Measurements from ENCODE around the gene ZKSCAN4.

DNA sequence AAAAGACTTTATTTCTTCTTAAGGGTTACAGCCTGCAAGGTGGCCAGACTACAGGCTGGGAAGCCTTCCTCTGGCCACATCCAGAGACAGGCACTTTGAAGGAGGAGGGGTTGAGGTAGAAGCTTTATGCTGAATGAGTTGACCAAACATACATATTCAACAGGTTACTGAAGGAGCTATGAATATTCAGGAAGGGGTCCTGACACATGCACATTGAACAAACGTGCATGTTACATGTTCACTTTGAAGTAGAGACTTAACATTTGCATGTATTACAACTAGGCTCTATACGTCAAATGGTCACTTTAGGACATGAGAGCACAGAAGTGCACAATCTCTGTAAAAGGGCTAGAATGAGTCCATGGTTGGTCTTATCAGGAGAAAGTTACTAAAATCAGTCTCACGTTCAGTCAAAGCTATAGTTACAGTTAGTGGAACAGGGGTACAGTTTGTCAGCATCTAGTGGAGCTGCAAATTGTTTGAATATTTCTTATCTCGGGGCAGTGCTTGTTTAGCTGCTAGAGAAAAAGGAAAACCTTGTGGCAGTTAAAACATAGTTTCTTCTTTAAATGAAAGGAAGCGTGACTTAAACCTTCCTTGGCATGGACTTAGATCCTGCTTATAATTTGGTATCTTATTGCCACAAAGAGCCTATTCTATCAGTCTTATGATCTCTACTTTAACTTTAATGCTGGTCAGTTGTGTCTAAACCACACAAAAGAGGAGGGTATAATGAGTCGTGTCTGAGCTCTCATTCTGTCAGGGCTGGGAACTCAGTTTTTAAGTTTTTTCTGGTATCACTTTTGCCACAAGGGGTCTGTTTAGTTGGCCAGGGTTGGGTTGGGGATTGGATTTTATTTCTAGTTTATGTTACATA lies 31.6 kb downstream of the ZKSCAN4 start:
- TF ChIP-seq, protein P1, sequence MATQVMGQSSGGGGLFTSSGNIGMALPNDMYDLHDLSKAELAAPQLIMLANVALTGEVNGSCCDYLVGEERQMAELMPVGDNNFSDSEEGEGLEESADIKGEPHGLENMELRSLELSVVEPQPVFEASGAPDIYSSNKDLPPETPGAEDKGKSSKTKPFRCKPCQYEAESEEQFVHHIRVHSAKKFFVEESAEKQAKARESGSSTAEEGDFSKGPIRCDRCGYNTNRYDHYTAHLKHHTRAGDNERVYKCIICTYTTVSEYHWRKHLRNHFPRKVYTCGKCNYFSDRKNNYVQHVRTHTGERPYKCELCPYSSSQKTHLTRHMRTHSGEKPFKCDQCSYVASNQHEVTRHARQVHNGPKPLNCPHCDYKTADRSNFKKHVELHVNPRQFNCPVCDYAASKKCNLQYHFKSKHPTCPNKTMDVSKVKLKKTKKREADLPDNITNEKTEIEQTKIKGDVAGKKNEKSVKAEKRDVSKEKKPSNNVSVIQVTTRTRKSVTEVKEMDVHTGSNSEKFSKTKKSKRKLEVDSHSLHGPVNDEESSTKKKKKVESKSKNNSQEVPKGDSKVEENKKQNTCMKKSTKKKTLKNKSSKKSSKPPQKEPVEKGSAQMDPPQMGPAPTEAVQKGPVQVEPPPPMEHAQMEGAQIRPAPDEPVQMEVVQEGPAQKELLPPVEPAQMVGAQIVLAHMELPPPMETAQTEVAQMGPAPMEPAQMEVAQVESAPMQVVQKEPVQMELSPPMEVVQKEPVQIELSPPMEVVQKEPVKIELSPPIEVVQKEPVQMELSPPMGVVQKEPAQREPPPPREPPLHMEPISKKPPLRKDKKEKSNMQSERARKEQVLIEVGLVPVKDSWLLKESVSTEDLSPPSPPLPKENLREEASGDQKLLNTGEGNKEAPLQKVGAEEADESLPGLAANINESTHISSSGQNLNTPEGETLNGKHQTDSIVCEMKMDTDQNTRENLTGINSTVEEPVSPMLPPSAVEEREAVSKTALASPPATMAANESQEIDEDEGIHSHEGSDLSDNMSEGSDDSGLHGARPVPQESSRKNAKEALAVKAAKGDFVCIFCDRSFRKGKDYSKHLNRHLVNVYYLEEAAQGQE (IDR thresholded peaks at IDR 0.05; ENCODE audit: low read depth), result no peak
- TF ChIP-seq TAF1 (IDR thresholded peaks at IDR 0.05; ENCODE audit: low read depth) (no peak), RAD21 (IDR thresholded peaks at IDR 0.05; ENCODE audit: low read depth) (no peak), TCF12 (IDR thresholded peaks at IDR 0.05; ENCODE audit: low read depth) (no peak), EP300 (IDR thresholded peaks at IDR 0.05; ENCODE audit: borderline replicate concordance) (no peak), ZBTB7A (IDR thresholded peaks at IDR 0.05; ENCODE audit: low read depth) (no peak), CREB1 (IDR thresholded peaks at IDR 0.05; ENCODE audit: low read depth) (no peak), CEBPB (IDR thresholded peaks at IDR 0.05) (no peak)
- TF ChIP-seq, protein P2, sequence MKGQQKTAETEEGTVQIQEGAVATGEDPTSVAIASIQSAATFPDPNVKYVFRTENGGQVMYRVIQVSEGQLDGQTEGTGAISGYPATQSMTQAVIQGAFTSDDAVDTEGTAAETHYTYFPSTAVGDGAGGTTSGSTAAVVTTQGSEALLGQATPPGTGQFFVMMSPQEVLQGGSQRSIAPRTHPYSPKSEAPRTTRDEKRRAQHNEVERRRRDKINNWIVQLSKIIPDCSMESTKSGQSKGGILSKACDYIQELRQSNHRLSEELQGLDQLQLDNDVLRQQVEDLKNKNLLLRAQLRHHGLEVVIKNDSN (IDR thresholded peaks at IDR 0.05), result no peak
- TF ChIP-seq, protein P3, sequence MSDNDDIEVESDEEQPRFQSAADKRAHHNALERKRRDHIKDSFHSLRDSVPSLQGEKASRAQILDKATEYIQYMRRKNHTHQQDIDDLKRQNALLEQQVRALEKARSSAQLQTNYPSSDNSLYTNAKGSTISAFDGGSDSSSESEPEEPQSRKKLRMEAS (IDR thresholded peaks at IDR 0.05), result no peak
